PC-9 (cell line): ENCODE data around the gene CA12.

Source experiments
- CTCF ChIP-seq: fragments of 200-600 bp; sonication (generic); conservative IDR thresholded peaks from 2 replicates; pipeline ENCODE4 v1.6.1; 2017; ENCODE audit warnings: mixed run types, antibody characterized with exemption, mild to moderate bottlenecking, moderate library complexity
- EZH2 ChIP-seq: fragments of 200-600 bp; sonication (generic); IDR thresholded peaks from 2 replicates; pipeline ENCODE4 v1.8.0; 2017; ENCODE audit warnings: antibody characterized with exemption, low read depth

- TF ChIP-seq CTCF: no peak
- no peak for TF ChIP-seq EZH2
These were observed 10.2 kb downstream of the CA12 start for GRCh38 chr15:63371297-63371918.
